Fibroblast of skin of back (primary cell): ENCODE results near the gene CREB3L4.
"Not testable (repeated sequence)": the region's sequence is repeated elsewhere in the genome, so short reads cannot be mapped to it uniquely, and the experiment has no call there.

Experiments used
- DNase-seq: peaks from one replicate; pipeline ENCODE4 v3.0.0-alpha.2; 2013

The CREB3L4 gene

DNA sequence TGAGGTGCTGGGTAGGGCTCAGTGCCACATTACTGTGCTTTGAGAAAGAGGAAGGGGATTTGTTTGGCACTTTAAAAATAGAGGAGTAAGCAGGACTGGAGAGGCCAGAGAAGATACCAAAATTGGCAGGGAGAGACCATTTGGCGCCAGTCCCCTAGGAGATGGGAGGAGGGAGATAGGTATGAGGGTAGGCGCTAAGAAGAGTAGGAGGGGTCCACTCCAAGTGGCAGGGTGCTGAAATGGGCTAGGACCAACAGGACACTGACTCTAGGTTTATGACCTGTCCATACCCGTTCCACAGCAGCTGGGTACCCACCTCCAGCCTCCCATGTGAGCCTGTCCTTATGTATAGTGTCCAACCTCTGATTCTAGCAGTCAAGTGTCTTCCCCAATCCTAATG, 8.2 kb upstream of the CREB3L4 start:
- no peak for DNase-seq

- no peak for DNase-seq
These were observed 7.5 kb upstream of the CREB3L4 start for GRCh38 chr1:153960206-153960605.

DNA sequence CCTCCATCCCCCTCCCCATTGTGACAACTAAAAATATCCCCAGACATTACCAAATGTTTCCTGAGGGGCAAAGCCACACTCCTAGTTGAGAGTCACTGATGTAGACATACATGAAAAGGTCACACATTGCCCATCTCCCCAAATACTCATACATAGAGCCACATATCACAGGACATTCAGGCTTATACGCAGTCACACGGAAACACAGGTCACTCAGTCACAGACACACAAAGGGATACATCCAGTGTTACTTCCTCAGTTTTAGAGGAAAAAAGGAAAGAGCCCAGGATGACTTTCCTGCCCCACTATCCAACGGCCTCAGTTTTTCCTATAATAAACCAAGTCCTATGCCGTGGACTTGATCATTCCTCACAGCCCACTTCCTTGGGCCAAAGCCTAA, 6.3 kb upstream of the CREB3L4 start:
- no peak for DNase-seq

- peak; percentile 69 for DNase-seq
These were observed 5.3 kb upstream of the CREB3L4 start for GRCh38 chr1:153962088-153963029.

- peak; percentile 96 for DNase-seq
These were observed 4.5 kb upstream of the CREB3L4 start, which contains the start of gene SLC39A1 for GRCh38 chr1:153963030-153963849. Gene SLC39A1 (minus strand): TSS chr1:153963537. CDS start chr1:153962715, 822 bp downstream.

GRCh38 chr1:153963850-153964331, 3.8 kb upstream of the CREB3L4 start:
- peak; percentile 22 for DNase-seq

GRCh38 chr1:153968000-153968363, 280 bp downstream of the CREB3L4 start:
- no peak for DNase-seq

- DNase-seq = no peak
These were observed 706 bp downstream of the CREB3L4 start for GRCh38 chr1:153968408-153968807.

DNA sequence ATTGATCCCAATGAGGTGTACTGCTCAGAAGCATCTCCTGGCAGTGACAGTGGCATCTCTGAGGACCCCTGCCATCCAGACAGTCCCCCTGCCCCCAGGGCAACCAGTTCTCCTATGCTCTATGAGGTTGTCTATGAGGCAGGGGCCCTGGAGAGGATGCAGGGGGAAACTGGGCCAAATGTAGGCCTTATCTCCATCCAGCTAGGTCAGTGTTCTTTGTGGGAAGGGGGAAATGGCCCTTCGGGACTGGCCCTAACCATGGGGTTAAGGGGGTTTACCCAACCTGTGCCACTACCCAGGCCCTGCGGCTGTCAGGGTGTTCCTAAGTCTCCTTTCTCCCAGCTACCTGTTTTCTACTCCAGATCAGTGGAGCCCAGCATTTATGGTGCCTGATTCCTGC, 1.3 kb downstream of the CREB3L4 start:
- DNase-seq = no peak

DNA sequence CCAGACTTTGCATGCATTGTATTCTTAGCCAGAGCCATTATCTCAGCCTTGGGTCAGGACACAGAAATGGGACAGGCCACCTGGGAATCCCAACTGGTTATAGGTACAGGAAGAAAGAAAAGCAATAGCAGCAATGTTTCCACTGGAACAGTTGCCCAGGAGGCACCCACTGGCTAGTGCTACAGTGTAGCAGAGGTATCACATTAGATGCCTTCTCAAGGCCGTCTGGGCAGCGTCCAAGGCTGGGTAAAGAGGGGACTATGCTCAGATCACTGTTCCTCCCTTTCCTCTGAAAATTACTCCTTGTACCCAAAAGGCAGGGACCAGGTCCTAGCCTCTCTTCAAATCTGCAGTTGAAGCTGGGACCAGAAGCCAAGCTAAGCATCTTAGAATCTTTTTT, 2.6 kb downstream of the CREB3L4 start:
- DNase-seq = no peak

DNA sequence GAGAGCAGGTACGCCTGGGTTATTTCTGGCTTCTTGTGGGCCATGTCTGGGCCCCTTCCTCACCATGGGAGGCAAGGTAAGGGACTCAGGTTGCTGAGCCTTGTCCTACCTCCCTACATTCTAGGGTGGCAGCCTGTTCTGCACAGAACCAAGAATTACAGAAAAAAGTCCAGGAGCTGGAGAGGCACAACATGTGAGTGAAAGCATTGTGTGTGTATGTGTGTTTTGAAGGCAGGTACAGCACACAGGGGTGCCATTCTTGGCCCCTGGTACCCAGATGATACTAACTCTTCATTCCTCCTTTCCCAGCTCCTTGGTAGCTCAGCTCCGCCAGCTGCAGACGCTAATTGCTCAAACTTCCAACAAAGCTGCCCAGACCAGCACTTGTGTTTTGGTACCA, 5.4 kb downstream of the CREB3L4 start:
- DNase-seq = no peak

- DNase-seq = no peak
These were observed 5.8 kb downstream of the CREB3L4 start for GRCh38 chr1:153973525-153973924.

DNA sequence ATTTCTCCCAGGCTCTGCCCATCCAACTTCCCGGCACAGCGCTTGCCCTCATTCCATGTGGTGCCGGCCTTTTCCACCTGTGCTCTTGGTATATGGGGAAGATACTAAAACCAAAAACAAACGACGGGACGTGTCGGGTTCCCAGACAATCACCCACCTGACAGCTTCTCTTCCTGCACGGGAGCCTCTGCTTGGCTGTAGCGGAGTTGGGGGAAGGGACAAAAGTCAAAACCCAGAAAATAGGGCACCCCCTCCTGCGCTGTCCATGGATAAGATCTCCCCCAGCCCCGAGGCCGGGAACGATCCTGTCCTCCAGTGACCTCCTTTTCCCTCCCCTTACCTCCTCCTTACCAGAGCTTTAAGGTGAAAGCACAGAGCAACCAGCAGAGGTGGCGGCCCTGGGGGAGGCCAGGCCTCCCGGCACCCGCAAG, 9.1 kb downstream of the CREB3L4 start:
- DNase-seq = no peak

GRCh38 chr1:153977250-153978240, 9.8 kb downstream of the CREB3L4 start, which contains the start of gene JTB:
Gene JTB (minus strand): TSS chr1:153977674. CDS start chr1:153977252, 422 bp downstream.
- peak; percentile 83 for DNase-seq

GRCh38 chr1:153978274-153978909, 10.7 kb downstream of the CREB3L4 start:
- no peak for DNase-seq

- DNase-seq = not testable (repeated sequence)
These were observed 11.4 kb downstream of the CREB3L4 start for GRCh38 chr1:153979091-153979490.

- DNase-seq = not testable (repeated sequence)
These were observed 14.0 kb downstream of the CREB3L4 start for GRCh38 chr1:153981735-153982134.

DNA sequence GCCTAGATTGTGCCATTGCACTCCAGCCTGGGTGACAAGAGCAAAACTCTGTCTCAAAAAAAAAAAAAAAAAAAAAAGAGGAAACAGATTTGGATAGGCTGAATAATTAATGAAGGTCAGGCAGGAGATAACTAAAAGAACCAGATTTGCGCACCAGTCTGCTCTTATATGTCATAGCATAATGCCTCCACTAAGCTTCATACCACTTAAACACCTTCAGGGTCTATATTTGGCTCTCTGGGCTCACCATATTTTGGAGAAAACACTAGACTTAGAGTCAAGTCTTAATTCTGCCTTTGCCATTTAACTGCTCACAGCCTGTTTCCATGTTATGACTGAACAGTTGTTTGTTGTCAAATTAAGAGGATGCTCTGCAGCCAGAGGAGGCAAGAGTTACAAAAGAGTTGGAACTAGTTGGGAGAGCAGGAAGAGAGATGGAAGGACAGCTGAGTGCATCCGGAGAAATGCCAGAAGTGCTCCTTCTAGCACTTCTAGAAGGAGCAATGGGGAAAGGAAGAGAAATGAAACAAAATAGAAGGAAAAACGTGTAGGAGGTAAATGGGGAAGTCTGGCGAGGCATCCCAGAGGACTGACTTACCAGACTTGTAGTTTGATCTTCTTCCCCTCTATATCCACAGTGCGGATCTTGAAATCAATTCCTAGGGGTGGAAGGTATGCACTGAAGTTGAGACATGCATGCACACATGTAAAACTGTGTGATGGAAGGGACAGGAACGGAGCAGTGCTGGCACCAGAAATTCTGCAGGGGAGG, 16.6 kb downstream of the CREB3L4 start:
- DNase-seq = no peak

DNA sequence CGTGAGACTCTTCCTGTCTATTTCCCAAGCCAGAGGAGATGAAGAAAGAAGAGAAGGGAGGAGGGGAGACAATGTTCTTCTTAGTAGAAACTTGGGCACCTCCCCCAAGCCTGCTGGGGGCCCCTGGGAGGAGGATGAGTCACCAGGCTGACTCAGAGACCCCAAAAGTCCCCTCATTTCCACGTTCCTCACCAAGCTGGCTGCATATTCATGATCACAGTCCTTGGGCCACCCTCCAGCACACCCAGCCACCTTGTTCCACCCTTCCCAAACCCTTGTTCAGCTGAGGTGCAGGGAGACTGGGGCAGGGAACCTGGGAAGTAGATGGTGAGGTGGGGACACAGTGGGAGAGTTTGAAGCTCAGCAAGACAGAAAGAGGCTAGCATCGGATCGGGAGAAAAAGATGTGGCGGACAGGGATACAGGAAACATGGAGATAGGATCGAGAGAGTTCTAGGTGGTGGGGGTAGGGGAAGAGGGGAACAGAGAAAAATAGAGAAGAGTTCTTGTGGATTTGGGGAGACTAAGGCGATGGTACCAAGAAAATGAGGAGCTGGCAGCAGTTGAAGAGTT, 17.7 kb downstream of the CREB3L4 start:
- DNase-seq = peak; percentile 80
